ENCODE measurements around the gene MT1HL1. TPM values are rescaled to one million over a fixed set of nuclear protein-coding genes. Genes with fewer than 3 reads are reported as not detected.

MT1HL1 gene
- total and polyA plus RNA-seq, 2 of the 8 experiments (the other 6 are each of a cell fraction or from before 2014, with no cell fraction given): not detected

DNA sequence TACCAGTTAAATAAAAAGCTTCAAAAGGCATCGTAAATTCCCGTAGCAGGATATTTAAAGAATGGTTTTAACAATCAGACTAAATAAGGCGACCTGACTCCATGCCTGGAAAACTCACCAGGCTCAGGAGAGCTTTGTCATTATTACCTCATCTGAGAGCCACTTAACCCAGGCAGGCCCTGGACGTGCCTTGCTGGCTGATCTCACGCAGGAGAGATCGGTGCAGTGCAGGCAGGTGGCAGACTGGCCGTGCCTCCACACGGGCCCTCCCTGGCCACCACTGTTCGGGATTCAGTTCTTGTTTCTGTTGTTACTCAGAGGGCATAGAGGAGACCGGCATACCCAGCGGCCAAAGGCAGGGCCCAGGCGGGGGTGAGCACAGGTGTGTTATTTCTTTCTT lies 6.4 kb downstream of the MT1HL1 start:
- Histone ChIP-seq H3K23ac (ENCODE audit: insufficient read length) (no peak overlapping the region), H3K14ac (ENCODE audit: insufficient read length) (no peak overlapping the region), H3K4ac (replicated peaks; ENCODE audit: insufficient read length, low read depth, low read length) (no peak overlapping the region), H2BK120ac (replicated peaks; ENCODE audit: low read depth, low read length) (no peak overlapping the region), H4K5ac (ENCODE audit: insufficient read length, low read depth, low read length) (no peak overlapping the region), H3K36me3 (ENCODE audit: control insufficient read depth in 2 of 4, insufficient read depth in 4 of 4, low read length in 3 of 4) (no peaks in the 10 kb centered on the region), H3K9me3 (ENCODE audit: insufficient read depth in 2 of 2, low read depth in 1 of 2, low read length in 1 of 2) (no peaks in the 10 kb centered on the region), H3K27me3 (replicated peaks in 1 of 4; ENCODE audit: control insufficient read depth in 3 of 4, extremely low read depth in 1 of 4, insufficient read depth in 3 of 4, low read length in 3 of 4) (no peaks in the 10 kb centered on the region), H3K56ac (replicated peaks; ENCODE audit: insufficient read length, low read depth, low read length) (no peak overlapping the region), H3K79me1 (ENCODE audit: low read depth, low read length) (no peaks in the 10 kb centered on the region), H4K20me1 (replicated peaks in 1 of 2; ENCODE audit: control insufficient read depth in 1 of 2, insufficient read depth in 2 of 2, low read length in 2 of 2) (no peaks in the 10 kb centered on the region), H4K91ac (replicated peaks; ENCODE audit: insufficient read length, low read length) (no peak overlapping the region), H3K4me2 (ENCODE audit: insufficient read depth in 1 of 2, low read depth in 2 of 2, low read length in 2 of 2) (no peak overlapping the region), H3K4me3 (ENCODE audit: extremely low read depth in 1 of 4, insufficient read depth in 2 of 4, low read depth in 3 of 4, low read length in 4 of 4) (no peak overlapping the region), H3K27ac (ENCODE audit: low read depth, low read length) (no peak overlapping the region), H2AK5ac (ENCODE audit: low read depth, low read length) (no peak overlapping the region), H2BK12ac (ENCODE audit: low read depth, low read length) (no peak overlapping the region), H3K79me2 (ENCODE audit: control insufficient read depth in 1 of 2, insufficient read depth in 2 of 2, low read length in 2 of 2) (no peaks in the 10 kb centered on the region), H2BK5ac (ENCODE audit: low read depth, low read length) (no peak overlapping the region), H2AFZ (ENCODE audit: low read length) (peak overlapping the region; percentile 42; the same call in 1 of the 2 replicates), H4K8ac (ENCODE audit: extremely low read depth, insufficient read depth, low read length) (peak overlapping the region; percentile 45; the same call in 1 of the 2 replicates), H2BK15ac (ENCODE audit: low read length) (peak overlapping the region; percentile 18; the same call in 1 of the 2 replicates), H3K18ac (ENCODE audit: extremely low read depth, low read length) (no peak overlapping the region), H3K9ac (replicated peaks in 1 of 4; ENCODE audit: extremely low read depth in 1 of 4, low read depth in 3 of 4, low read length in 3 of 4) (no peak overlapping the region), H3K4me1 (replicated peaks in 1 of 4; ENCODE audit: control insufficient read depth in 3 of 4, insufficient read depth in 4 of 4, low read length in 3 of 4) (peaks cover 0 to 7% (median 0%) of the 10 kb centered on the region in 4 experiments; a peak in 3 of 7 replicates), H2BK20ac (ENCODE audit: low read length) (no peak overlapping the region), H3K23me2 (ENCODE audit: low read depth, low read length) (no peaks in the 10 kb centered on the region)
- CTCF ChIA-PET (ENCODE audit: partially characterized antibody): interaction anchor here (1.5 kb wide), 1 partner anchor 12 kb away, joined by 3 read pairs; no protein-coding TSS in a partner anchor
- POLR2A ChIA-PET (ENCODE audit: partially characterized antibody): no interaction called here
- FAIRE-seq: no peak
- 68% methylated on average over 12 of the region's 12 CpGs; no CpG with 5 or more reads in 1 of the 2 experiments for WGBS, 2 experiments (ENCODE audit: extremely low coverage in 1 of 2, insufficient coverage in 1 of 2, insufficient read length in 1 of 2, insufficient replicate concordance in 2 of 2, low coverage in 1 of 2, low lambda C conversion rate in 2 of 2, missing lambda C conversion rate in 1 of 2)
- DNase-seq (ENCODE audit: low read depth in 1 of 2, low spot score in 2 of 2): no peak
- TF ChIP-seq MAX (IDR thresholded peaks at IDR 0.05): peak; percentile 45; the same call in 1 of the 2 replicates
- TF ChIP-seq, protein P1, sequence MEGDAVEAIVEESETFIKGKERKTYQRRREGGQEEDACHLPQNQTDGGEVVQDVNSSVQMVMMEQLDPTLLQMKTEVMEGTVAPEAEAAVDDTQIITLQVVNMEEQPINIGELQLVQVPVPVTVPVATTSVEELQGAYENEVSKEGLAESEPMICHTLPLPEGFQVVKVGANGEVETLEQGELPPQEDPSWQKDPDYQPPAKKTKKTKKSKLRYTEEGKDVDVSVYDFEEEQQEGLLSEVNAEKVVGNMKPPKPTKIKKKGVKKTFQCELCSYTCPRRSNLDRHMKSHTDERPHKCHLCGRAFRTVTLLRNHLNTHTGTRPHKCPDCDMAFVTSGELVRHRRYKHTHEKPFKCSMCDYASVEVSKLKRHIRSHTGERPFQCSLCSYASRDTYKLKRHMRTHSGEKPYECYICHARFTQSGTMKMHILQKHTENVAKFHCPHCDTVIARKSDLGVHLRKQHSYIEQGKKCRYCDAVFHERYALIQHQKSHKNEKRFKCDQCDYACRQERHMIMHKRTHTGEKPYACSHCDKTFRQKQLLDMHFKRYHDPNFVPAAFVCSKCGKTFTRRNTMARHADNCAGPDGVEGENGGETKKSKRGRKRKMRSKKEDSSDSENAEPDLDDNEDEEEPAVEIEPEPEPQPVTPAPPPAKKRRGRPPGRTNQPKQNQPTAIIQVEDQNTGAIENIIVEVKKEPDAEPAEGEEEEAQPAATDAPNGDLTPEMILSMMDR (IDR thresholded peaks at IDR 0.05; ENCODE audit: control extremely low read depth in 1 of 3, insufficient read depth in 1 of 3, low read depth in 1 of 3, low read length in 3 of 3): peak in 1 of 3 experiments; percentile 1; a peak in 1 of 4 replicates
- TF ChIP-seq SIRT6 (IDR thresholded peaks at IDR 0.05; ENCODE audit: low read length): no peak
- TF ChIP-seq KDM1A (IDR thresholded peaks at IDR 0.05; ENCODE audit: borderline replicate concordance, low read length): no peak
